GM18526 (cell line): ENCODE results near the gene ACHE.

Experiments
- POLR2A ChIP-seq: IDR thresholded peaks from 3 replicates; pipeline ENCODE4 v1.6.1; 2011; ENCODE audit not compliant: insufficient read length; ENCODE audit errors: extremely low read depth

ACHE gene

GRCh38 chr7:100874577-100875355 lies 20.9 kb downstream of the ACHE start, which contains the start of gene SRRT:
TSS of gene SRRT (plus strand) at chr7:100875103. CDS start at chr7:100875591, 488 bp downstream.
- TF ChIP-seq POLR2A, result peak; percentile 92

GRCh38 chr7:100874300-100874576 lies 21.4 kb downstream of the ACHE start:
- TF ChIP-seq POLR2A, result no peak

GRCh38 chr7:100873599-100874299 lies 21.9 kb downstream of the ACHE start:
- no peak for TF ChIP-seq POLR2A

- TF ChIP-seq POLR2A, result no peak
These were observed 27.8 kb downstream of the ACHE start for GRCh38 chr7:100867776-100868485.

GRCh38 chr7:100867040-100867775 lies 28.5 kb downstream of the ACHE start, which contains the start of gene TRIP6:
TSS of gene TRIP6 (plus strand) at chr7:100867387. CDS start at chr7:100867498, 111 bp downstream.
- peak; percentile 48 for TF ChIP-seq POLR2A

GRCh38 chr7:100866729-100867039 lies 29.0 kb downstream of the ACHE start:
- TF ChIP-seq POLR2A, result no peak

GRCh38 chr7:100865938-100866728 lies 29.6 kb downstream of the ACHE start:
- no peak for TF ChIP-seq POLR2A

GRCh38 chr7:100865372-100865911 lies 30.2 kb downstream of the ACHE start:
- no peak for TF ChIP-seq POLR2A

- TF ChIP-seq POLR2A, result no peak
These were observed 31.3 kb downstream of the ACHE start for GRCh38 chr7:100864263-100864845.

GRCh38 chr7:100863406-100863950 lies 32.2 kb downstream of the ACHE start:
- no peak for TF ChIP-seq POLR2A

GRCh38 chr7:100861616-100861985 lies 34.1 kb downstream of the ACHE start:
- TF ChIP-seq POLR2A, result no peak

GRCh38 chr7:100860702-100861615 lies 34.7 kb downstream of the ACHE start:
- TF ChIP-seq POLR2A, result no peak

GRCh38 chr7:100859856-100860255 lies 35.8 kb downstream of the ACHE start:
- TF ChIP-seq POLR2A, result no peak

- TF ChIP-seq POLR2A, result no peak
These were observed 38.8 kb downstream of the ACHE start for GRCh38 chr7:100856871-100857282.
